NCI-H2029 treated with DMSO at 0.1 percent for 48 hours (cell line): ENCODE results near the gene IQCC.
A peak's percentile ranks its signal among the peaks of the same experiment; 100 is the strongest.

Experiments used
- DNase-seq: peaks from one replicate; lab custom pipeline; 2025; lab: John Stamatoyannopoulos, UW

IQCC gene

DNA sequence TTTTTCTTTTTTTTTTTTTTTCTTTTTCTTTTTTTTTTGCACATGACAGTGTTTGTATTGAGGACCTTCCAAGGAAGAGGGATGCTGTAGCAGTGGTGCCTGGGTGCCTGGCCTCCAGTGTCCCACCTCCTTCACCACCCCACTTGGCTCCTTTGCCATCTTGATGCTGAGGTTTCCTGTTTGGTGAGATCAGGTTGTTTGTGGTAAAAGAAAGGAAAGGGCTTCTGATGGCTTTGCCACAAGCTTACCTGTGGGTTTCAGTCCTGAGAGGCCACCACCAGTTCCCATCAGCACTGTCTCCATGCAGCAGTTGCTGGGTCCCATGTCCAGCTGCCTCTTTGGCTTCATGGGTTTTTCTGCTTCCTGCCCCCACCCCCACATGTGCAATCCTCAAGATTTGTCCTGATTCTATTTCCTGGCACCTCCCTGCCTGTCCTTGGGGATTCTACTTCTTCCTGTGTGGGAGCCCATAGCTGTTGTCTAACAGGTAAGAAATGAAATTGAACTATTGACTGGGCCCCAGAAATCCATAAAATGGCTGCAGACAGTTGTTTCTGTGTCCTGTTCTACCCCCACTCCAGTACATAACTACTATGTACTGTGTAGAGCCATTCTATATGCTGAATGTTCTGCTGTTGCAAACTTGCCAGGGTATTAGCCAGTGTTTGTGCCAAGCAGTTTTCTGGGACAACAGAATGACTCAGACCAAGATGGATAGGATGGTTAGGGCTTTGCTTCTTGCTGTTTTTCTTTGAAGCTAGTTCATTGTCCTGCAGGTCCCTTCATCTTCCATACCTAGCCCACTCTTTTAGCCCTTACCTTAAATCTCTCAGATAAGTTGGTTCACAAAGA is 9.3 kb upstream of the IQCC start:
- no peak for DNase-seq

- no peak for DNase-seq
These were observed 8.4 kb upstream of the IQCC start for GRCh38 chr1:32197074-32197473.

DNA sequence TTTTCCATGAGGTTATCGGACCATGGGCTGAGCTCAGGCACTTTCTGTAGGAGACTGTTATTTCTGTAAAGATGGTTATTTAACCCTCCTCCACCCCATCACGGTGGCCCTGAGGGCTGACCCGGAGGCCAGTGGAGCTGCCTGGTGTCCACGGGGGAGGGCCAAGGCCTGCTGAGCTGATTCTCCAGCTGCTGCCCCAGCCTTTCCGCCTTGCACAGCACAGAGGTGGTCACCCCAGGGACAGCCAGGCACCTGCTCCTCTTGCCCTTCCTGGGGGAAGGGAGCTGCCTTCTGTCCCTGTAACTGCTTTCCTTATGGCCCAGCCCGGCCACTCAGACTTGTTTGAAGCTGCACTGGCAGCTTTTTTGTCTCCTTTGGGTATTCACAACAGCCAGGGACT is 7.6 kb upstream of the IQCC start:
- DNase-seq = no peak

- no peak for DNase-seq
These were observed 7.0 kb upstream of the IQCC start for GRCh38 chr1:32198237-32199042.

DNA sequence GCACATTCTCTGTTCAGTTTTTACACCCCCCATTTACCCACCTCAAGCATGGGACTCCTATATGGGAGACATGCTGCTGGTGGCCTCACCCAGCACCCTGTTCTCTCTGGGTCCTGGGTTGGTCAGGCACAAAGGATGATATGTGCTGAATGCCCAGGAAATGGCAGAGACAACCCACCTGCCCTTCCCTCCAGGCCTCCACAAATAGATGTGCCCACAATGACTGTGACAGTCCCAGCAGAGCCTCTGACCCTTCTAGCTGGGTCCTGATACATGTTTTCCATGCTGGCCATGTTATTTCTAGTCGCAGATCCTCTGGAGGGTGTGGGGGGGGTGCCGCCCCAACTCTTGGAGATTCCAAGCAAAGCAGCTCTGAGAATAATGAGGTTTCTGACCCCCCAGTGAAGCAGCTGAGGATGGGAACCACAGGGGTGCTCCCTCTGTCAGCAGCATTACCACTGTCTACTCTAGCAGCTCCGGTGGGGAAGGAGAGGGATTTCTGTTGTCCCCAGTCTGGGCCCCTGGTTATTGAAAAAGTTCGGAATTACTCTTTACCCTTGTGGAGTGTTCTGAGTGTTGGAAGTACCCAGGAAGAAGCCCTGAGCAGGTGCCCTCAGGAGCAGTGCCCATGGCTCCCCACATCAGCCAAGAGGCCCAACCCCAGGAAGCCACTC is 6.3 kb upstream of the IQCC start:
- no peak for DNase-seq

DNA sequence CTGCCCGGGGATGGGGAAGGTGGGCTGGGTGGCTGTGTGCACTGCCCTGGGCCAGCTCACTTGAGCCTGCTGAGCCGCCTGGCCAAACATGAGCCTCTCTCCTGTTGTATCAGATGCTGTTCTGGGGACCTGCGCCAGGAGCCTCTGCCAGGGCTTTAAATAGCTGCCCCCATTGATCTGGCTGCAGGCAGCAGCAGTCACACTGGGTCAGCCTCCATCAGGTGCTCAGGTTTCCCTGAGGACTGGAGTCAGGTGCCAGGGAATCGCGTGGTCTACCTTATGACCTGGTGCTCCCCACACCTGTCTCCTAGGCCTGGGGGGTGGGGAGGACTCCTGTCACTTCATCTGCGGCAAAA is 5.8 kb upstream of the IQCC start:
- peak; percentile 63 for DNase-seq

GRCh38 chr1:32200226-32201010 is 5.1 kb upstream of the IQCC start, which contains the start of gene CCDC28B:
Gene CCDC28B, plus strand, starts transcription at chr1:32200595. Its CDS starts 1,341 bp downstream, at chr1:32201936.
- DNase-seq = no peak

- no peak for DNase-seq
These were observed 4.2 kb upstream of the IQCC start for GRCh38 chr1:32201011-32201855.

DNA sequence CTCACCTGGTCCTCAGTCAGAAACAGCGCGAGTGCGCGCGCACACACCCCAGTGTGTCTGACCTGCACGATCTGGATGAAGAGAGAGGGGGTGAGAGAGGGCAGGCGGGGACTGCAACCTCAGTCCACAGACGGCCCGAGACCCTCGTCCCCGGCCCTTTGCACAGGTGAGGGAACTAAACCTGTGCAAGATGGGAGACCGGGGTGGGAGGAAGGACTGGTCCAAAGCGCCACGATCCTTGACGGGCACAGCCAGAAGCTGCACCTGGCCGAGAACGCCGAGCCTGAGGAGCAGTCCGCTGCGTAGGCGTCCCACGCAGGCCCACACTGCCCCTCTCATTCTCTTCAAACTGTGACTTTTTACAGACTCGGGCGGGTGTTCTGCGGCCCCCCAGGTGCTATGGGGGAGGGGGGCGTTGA is 519 bp upstream of the IQCC start:
- DNase-seq = no peak

DNA sequence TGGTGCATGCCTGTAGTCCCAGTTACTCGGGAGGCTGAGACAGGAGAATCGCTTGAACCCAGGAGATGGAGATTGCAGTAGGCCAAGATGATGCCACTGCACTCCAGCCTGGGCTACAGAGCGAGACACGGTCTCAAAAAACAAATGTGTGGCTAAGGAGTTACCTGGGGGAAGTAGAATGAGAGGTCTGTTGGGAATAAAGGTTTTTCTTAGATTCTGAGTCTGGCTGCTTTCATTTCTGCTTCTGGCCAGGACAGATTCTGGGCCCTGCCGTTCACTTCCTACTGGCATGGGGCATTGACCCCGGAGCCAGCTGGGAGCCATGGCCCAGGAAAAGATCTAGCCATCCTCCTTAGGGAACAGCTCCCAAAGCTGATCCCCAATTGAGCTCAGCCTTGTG is 3.0 kb downstream of the IQCC start:
- DNase-seq = no peak

DNA sequence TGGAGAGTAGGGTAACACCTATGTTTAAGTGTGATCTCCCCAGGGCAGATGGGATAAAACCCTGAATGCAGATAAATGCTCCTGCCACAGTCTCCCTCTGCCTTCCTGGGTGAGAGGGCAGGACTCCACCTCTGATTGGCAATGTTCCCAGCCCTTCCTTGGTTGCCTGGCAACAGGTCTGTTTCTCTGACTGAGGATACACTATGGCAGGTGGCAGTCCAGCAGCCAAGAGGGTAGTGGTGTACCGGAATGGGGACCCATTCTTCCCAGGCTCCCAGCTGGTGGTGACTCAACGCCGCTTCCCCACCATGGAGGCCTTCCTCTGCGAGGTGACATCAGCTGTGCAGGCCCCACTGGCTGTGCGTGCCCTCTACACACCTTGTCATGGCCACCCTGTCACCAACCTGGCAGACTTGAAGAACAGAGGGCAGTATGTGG is 3.4 kb downstream of the IQCC start, which contains the start of gene DCDC2B:
TSS of gene DCDC2B (plus strand) at position 199 of the 438 bp plus-strand sequence. CDS start at position 204, 5 bp downstream.
- peak; percentile 88 for DNase-seq

- peak; percentile 53 for DNase-seq
These were observed 10.4 kb downstream of the IQCC start for GRCh38 chr1:32215629-32216480.

GRCh38 chr1:32216566-32216965 is 11.1 kb downstream of the IQCC start:
- DNase-seq = no peak

DNA sequence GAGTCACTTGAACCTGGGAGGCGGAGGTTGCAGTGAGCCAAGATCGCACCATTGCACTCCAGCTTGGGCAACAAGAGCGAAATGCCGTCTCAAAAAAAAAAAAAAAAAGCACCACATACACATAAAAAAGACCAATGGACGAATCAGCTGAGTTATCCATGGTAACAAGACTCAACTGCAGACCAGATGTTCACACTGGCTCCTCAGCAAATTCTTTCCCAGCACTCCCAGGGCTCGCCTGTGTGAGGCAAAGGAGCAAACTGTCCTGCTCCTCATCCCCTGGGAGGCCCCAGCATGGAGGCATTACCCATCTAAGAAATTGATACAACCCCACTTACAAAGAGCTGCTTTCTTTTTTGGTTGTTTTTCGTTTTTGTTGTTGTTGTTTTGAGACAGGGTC is 13.6 kb downstream of the IQCC start:
- no peak for DNase-seq

- no peak for DNase-seq
These were observed 15.5 kb downstream of the IQCC start for GRCh38 chr1:32220746-32221580.

- DNase-seq = no peak
These were observed 16.1 kb downstream of the IQCC start for GRCh38 chr1:32221581-32221979.

DNA sequence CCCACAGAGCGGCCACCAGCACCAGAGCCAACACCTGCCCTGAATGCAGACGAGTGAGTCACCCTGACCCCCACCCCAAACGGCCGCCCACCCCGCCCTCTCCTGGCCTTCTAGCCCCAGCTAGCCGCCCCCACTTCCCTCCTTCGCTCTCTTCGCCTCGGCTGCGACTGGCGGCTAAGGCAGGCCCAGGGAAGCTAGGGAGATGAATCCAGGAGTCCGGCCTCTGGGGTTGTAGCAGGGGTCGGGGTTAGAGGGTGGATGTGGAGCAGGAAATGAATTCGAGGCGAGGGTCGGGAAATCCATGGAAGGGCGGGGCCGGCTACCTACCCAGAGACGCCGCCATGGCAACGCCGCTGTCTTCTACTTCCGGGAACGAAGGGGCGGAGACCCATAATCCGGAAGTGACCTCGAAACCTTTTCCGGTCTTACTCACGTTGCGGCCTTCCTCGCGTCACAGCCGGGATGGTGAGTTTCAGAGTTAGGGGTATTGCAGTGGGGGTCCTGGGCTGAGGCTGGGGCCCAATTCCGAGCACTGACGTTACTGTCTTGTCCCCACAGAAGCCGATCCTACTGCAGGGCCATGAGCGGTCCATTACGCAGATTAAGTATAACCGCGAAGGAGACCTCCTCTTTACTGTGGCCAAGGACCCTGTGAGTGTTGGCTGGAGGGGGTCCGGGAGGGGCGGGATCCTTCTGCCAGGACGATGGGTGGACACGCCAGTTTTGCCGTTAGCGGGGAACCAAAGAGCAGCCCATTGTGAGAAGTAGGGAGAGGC is 16.7 kb downstream of the IQCC start, which contains the start of the genes EIF3I and TMEM234:
TSS of gene EIF3I (plus strand) at position 428 of the 776 bp plus-strand sequence. CDS start at position 463, 35 bp downstream.
TSS of gene TMEM234 (minus strand) at position 374 of the 776 bp plus-strand sequence. CDS start at position 343, 31 bp downstream.
- DNase-seq = peak; percentile 47

- DNase-seq = no peak
These were observed 18.2 kb downstream of the IQCC start for GRCh38 chr1:32223683-32224082.
